Fibroblast of upper back skin (primary cell): ENCODE data around the gene GGN.
"Not testable (repeated sequence)": the region's sequence is repeated elsewhere in the genome, so short reads cannot be mapped to it uniquely, and the experiment has no call there.

ENCODE experiments used
- DNase-seq: peaks from one replicate; pipeline ENCODE4 v3.0.0-alpha.2; 2013

The GGN gene

GRCh38 chr19:38386300-38386970 is 1.4 kb downstream of the GGN start:
- DNase-seq, result no peak

- no peak for DNase-seq
Measured at GRCh38 chr19:38385804-38386257, 2.0 kb downstream of the GGN start.

GRCh38 chr19:38385057-38385803 is 2.6 kb downstream of the GGN start:
- no peak for DNase-seq

- DNase-seq, result no peak
Measured at GRCh38 chr19:38384209-38385027, 3.4 kb downstream of the GGN start.

- DNase-seq, result no peak
Measured at GRCh38 chr19:38383743-38384142, 4.1 kb downstream of the GGN start.

- no peak for DNase-seq
Measured at GRCh38 chr19:38383184-38383583, 4.7 kb downstream of the GGN start.

- no peak for DNase-seq
Measured at GRCh38 chr19:38381138-38381537, 6.7 kb downstream of the GGN start.

GRCh38 chr19:38378866-38379265 is 9.0 kb downstream of the GGN start:
- no peak for DNase-seq

GRCh38 chr19:38377052-38377451 is 10.8 kb downstream of the GGN start:
- DNase-seq, result no peak

- DNase-seq, result no peak
Measured at GRCh38 chr19:38376576-38376975, 11.3 kb downstream of the GGN start.

GRCh38 chr19:38375748-38376147 is 12.1 kb downstream of the GGN start:
- no peak for DNase-seq

- no peak for DNase-seq
Measured at GRCh38 chr19:38375098-38375493, 12.7 kb downstream of the GGN start.

GRCh38 chr19:38374332-38375097 is 13.3 kb downstream of the GGN start, which contains the start of gene PSMD8:
Gene PSMD8, plus strand, starts transcription at chr19:38374571. Its CDS starts 31 bp downstream, at chr19:38374602.
- peak; percentile 98 for DNase-seq

- DNase-seq, result no peak
Measured at GRCh38 chr19:38373907-38374331, 13.9 kb downstream of the GGN start.

GRCh38 chr19:38371081-38371480 is 16.8 kb downstream of the GGN start:
- DNase-seq, result no peak

- no peak for DNase-seq
Measured at GRCh38 chr19:38370299-38370698, 17.5 kb downstream of the GGN start.

GRCh38 chr19:38369584-38369983 is 18.2 kb downstream of the GGN start:
- DNase-seq, result no peak

- DNase-seq, result no peak
Measured at GRCh38 chr19:38367041-38367440, 20.8 kb downstream of the GGN start.

- DNase-seq, result not testable (repeated sequence)
Measured at GRCh38 chr19:38362946-38363688, 24.7 kb downstream of the GGN start.

GRCh38 chr19:38362076-38362945 is 25.5 kb downstream of the GGN start:
- DNase-seq, result peak; percentile 28

GRCh38 chr19:38361633-38362075 is 26.2 kb downstream of the GGN start:
- peak; percentile 53 for DNase-seq
